ENCODE data around the gene PCNX3.

- TF ChIP-seq EZH2 (IDR thresholded peaks at IDR 0.05; ENCODE audit: insufficient read depth, poor library complexity, severe bottlenecking) (no peak), EZH2phosphoT487 (IDR thresholded peaks at IDR 0.05; ENCODE audit: insufficient read depth, low read depth) (no peak)
Measured at GRCh38 chr11:65651339-65651588, 35.7 kb downstream of the PCNX3 start.
